Heart left ventricle (tissue), 16 donors: ENCODE results near the gene UGT1A5. TPM values are rescaled to one million over a fixed set of nuclear protein-coding genes. Genes with fewer than 3 reads are reported as not detected.

Experiments used
- ATAC-seq, 4 donors: fragments of 200-7000 bp; cut with Tn5 transposase; one replicate each; pipeline ENCODE4 v1.9.1; 2020 to 2022; ENCODE audit warnings: moderate library complexity in 4 of 4, mild to moderate bottlenecking in 3 of 4, moderate number of reproducible peaks in 1 of 4
- DNase-seq, 5 donors: peaks; one replicate each; pipeline ENCODE4 v3.0.0-alpha.2; 2020
- H3K27ac ChIP-seq, 12 donors: fragments of 200-600 bp; sonication (generic) in 4 of 12; one replicate each; pipeline versions ENCODE4 v1.5.0 to v1.8.0; 2016 to 2022; ENCODE audit warnings: mild to moderate bottlenecking in 2 of 12
- H3K27me3 ChIP-seq, 9 donors: fragments of 200-600 bp; sonication (generic) in 2 of 9; one replicate each; pipeline versions ENCODE4 v1.5.1 to v1.8.0; 2016 to 2022; ENCODE audit warnings: mild to moderate bottlenecking in 3 of 9
- H3K36me3 ChIP-seq, 9 donors: fragments of 200-600 bp; sonication (generic) in 2 of 9; one replicate each; pipeline versions ENCODE4 v1.5.0 to v1.8.0; 2018 to 2022; ENCODE audit warnings: mild to moderate bottlenecking in 2 of 9
- H3K4me1 ChIP-seq, 12 donors: fragments of 200-600 bp; sonication (generic) in 4 of 12; one replicate each; pipeline versions ENCODE4 v1.5.0 to v1.8.0; 2016 to 2022; ENCODE audit warnings: mild to moderate bottlenecking in 3 of 12
- H3K4me3 ChIP-seq, 12 donors: fragments of 200-600 bp; sonication (generic) in 4 of 12; one replicate each; pipeline versions ENCODE4 v1.5.0 to v1.8.0; 2017 to 2022; ENCODE audit warnings: mild to moderate bottlenecking in 9 of 12, moderate library complexity in 4 of 12
- H3K9me3 ChIP-seq, 12 donors: fragments of 200-600 bp; sonication (generic) in 4 of 12; one replicate each; pipeline versions ENCODE4 v1.5.0 to v1.8.0; 2016 to 2022; ENCODE audit warnings: mild to moderate bottlenecking in 1 of 12
- POLR2A ChIP-seq, 2 donors: fragments of 450-650 bp; IDR thresholded peaks; one replicate each; pipeline ENCODE4 v1.6.1; 2017; ENCODE audit warnings: antibody characterized with exemption in 2 of 2, mild to moderate bottlenecking in 2 of 2, moderate library complexity in 2 of 2
- WGBS, 4 donors: extraction: QIAGEN DNeasy Blood & Tissue Kit in 2 of 4; methylation state at CpG; one replicate each; pipeline versions ENCODE4 v1.1.5 to v1.1.7; 2013 to 2018; 5-methylcytosine and 5-hydroxymethylcytosine counted together
- intact Hi-C, 10 donors: fragments of 100-400 bp; cut with DNase I; formaldehyde crosslinking; loops; one replicate each; pipeline versions ENCODE4 v1.11.1 to v1.14.2; 2022
- polyA plus RNA-seq, 2 donors: library from polyadenylated mRNA; stranded (reverse); fragments of 200-250 nt; gene quantifications; one replicate each; pipeline ENCODE4 v1.2.3, GENCODE V29; 2013
- total RNA-seq, 9 donors: library from RNA; depleted of rRNA in 2 of 9; stranded (reverse); fragments of >200 nt in 2 of 9; fragmentation: NEBNext Ultra II Directional in 3 of 9; extraction: Animal tissue kit (Norgen Biotek cat#: 25700) in 3 of 9; gene quantifications; one replicate each; pipeline versions ENCODE4 v1.1.0 to v1.2.4, GENCODE V29; 2016 to 2023
- TF ChIP-seq, protein P1 (sequence below), 12 donors: fragments of 200-600 bp; sonication (generic) in 4 of 12; IDR thresholded peaks; one replicate each; pipeline versions ENCODE4 v1.5.0 to v1.8.0; 2018 to 2022; ENCODE audit warnings: antibody characterized with exemption in 12 of 12, mild to moderate bottlenecking in 5 of 12
- donor health status: ischemic (EF 13 %, LVEDD 7.1; RV severe dilation, severe dysfunction).
- donor health status: healthy with polysubstance abuse.
- donor health status: DM: no; HTN: yes; CAD: no.
- donor health status: DM: no; HTN: no; CAD: no.
- donor health status: ischemic (EF 25% LVEDD 6.9; RV normal size, moderate dysfunction).
- donor health status: ischemic (EF 25% LVEDD 5.7; RV mildly dilated, moderate dysfunction).
- donor health status: healthy.
- donor health status: DM: yes; HTN: yes; CAD: no.
- donor health status: ischemic (EF 35%, LVEDD 5.7; RV mildly dilated, moderate dysfunction).
- donor health status: nonischemic (EF 11% LVEDD 7.7; RV severe dilation, severe dysfunction).
- donor health status: DM: yes; HTN: yes; CAD: no.
- donor health status: PGD.
- donor health status: ischemic (EF 29% LVEDD 5.4; RV normal size, mild dysfunction).
- donor health status: nonischemic (EF 23%, LVEDD 6.1; RV moderate dilation, normal function).

The UGT1A5 gene
- total and polyA plus RNA-seq, 11 donors = not detected

DNA sequence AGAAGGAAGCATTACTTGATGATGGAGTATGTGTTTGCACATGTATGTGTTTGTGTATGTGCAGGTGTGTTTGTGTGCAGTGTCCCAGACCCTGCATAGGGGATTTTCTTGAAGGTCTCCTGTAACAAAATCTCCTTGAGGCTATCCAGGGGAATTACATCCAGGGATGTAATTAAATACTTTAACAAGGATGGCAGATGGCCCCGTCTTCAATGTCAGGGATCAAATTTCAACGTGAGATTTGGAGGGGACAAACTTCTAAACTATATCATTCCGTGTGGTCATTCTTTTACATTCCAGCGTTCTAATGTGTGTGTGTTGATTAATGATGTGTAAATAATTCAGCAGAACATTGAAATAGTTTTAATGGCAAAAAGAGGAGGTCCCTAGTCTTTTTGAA is 37.7 kb upstream of the UGT1A5 start:
- TF ChIP-seq, protein P1, sequence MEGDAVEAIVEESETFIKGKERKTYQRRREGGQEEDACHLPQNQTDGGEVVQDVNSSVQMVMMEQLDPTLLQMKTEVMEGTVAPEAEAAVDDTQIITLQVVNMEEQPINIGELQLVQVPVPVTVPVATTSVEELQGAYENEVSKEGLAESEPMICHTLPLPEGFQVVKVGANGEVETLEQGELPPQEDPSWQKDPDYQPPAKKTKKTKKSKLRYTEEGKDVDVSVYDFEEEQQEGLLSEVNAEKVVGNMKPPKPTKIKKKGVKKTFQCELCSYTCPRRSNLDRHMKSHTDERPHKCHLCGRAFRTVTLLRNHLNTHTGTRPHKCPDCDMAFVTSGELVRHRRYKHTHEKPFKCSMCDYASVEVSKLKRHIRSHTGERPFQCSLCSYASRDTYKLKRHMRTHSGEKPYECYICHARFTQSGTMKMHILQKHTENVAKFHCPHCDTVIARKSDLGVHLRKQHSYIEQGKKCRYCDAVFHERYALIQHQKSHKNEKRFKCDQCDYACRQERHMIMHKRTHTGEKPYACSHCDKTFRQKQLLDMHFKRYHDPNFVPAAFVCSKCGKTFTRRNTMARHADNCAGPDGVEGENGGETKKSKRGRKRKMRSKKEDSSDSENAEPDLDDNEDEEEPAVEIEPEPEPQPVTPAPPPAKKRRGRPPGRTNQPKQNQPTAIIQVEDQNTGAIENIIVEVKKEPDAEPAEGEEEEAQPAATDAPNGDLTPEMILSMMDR (IDR thresholded peaks at IDR 0.05) = no peak
- TF ChIP-seq POLR2A (IDR thresholded peaks at IDR 0.05) = no peak
- no peaks in the 10 kb centered on the region for H3K4me1 ChIP-seq
- no peaks in the 10 kb centered on the region for H3K9me3 ChIP-seq
- 31 to 43% (median 35%) methylated on average over 4 of the region's 4 CpGs for WGBS, 4 donors
- H3K27ac ChIP-seq = no peak overlapping the region
- H3K36me3 ChIP-seq = no peaks in the 10 kb centered on the region
- no peak overlapping the region for H3K4me3 ChIP-seq
- ATAC-seq (no peak), DNase-seq (no peak)
- intact Hi-C loops = no loop called here
- H3K27me3 ChIP-seq = peaks cover 0 to 21% (median 0%) of the 10 kb centered on the region in 9 donors

DNA sequence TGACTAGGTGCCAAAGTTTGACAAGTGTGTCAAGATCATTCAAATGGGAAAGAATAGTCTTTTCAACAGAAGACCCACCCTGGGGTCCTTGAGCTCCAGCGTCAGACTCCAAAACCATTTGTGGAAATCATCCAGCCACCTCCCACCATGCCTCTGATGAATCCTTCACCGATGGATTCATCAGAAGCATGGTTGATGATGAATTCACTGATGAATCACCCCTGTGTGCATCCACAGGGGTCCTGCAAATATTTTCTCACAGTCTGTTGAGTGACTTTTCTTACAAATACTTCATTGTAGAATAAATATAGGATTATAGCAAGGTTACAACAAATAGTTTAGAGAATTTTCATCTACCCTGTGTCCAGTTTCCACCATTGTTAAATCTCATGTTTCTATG is 36.7 kb upstream of the UGT1A5 start:
- WGBS, 4 donors = 80 to 90% (median 85%) methylated on average over 2 of the region's 2 CpGs
- H3K4me3 ChIP-seq = no peak overlapping the region

GRCh38 chr2:233679196-233679595 is 33.5 kb upstream of the UGT1A5 start:
- no peaks in the 10 kb centered on the region for H3K4me1 ChIP-seq
- H3K27ac ChIP-seq = no peak overlapping the region
- H3K27me3 ChIP-seq = peaks cover 0 to 21% (median 0%) of the 10 kb centered on the region in 9 donors
- intact Hi-C loops = no loop called here
- no peak overlapping the region for H3K4me3 ChIP-seq
- H3K36me3 ChIP-seq = no peaks in the 10 kb centered on the region
- DNase-seq = no peak
- no peaks in the 10 kb centered on the region for H3K9me3 ChIP-seq
- 74 to 84% (median 78%) methylated on average over 4 of the region's 4 CpGs for WGBS, 4 donors
- no peak for TF ChIP-seq POLR2A (IDR thresholded peaks at IDR 0.05)
- TF ChIP-seq, protein P1 (IDR thresholded peaks at IDR 0.05) = no peak
- no peak for ATAC-seq

More for the DNA sequence above, 36.7 kb upstream of the UGT1A5 start:
- DNase-seq = no peak
- Histone ChIP-seq H3K36me3 (no peaks in the 10 kb centered on the region), H3K27me3 (peaks cover 0 to 21% (median 0%) of the 10 kb centered on the region in 9 donors), H3K9me3 (no peaks in the 10 kb centered on the region), H3K27ac (no peak overlapping the region), H3K4me1 (no peaks in the 10 kb centered on the region)
- no peak for TF ChIP-seq POLR2A (IDR thresholded peaks at IDR 0.05)
- TF ChIP-seq, protein P1 (IDR thresholded peaks at IDR 0.05) = no peak
- ATAC-seq = no peak
- intact Hi-C loops = no loop called here

DNA sequence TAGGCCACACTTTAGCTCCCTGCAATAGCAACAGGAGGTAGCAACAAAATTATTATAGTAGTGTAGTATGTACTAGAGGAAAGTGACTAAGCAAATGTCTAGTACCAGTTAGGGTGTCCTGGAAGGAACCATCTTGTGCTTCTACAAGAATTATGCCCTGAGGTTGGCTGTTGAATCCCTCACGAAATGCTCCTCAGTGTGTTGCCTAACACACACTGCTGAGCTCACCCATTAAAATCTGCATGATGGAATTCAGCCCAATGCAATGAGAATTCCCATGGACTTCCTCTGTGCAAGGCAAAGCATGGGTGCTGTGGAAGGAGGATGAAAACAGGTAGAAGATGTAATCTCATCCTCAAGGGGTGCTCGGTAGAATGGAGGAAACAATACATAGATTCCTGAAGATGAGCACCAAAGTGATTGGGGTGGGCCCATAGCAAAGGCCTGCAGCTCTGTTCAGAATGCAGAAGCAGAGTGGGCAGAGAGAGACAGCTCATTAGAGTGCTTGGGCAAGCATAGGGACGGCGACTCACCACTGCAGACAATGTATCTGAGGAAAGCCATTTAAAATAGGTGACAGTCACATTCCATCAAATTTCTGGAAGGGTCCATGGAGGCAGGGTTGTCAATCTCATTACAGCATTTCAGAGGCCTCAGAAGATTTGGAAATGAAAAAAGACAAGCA is 32.2 kb upstream of the UGT1A5 start:
- Histone ChIP-seq H3K9me3 (no peaks in the 10 kb centered on the region), H3K36me3 (no peaks in the 10 kb centered on the region), H3K4me3 (no peak overlapping the region), H3K27me3 (peaks cover 0 to 21% (median 0%) of the 10 kb centered on the region in 9 donors), H3K27ac (no peak overlapping the region), H3K4me1 (no peaks in the 10 kb centered on the region)
- intact Hi-C loops = no loop called here
- ATAC-seq (no peak), DNase-seq (no peak)
- TF ChIP-seq POLR2A (IDR thresholded peaks at IDR 0.05) = no peak
- TF ChIP-seq, protein P1 (IDR thresholded peaks at IDR 0.05) = no peak
- 77 to 93% (median 78%) methylated on average over 4 of the region's 4 CpGs for WGBS, 4 donors
